Measurements from ENCODE around the gene MARCKSL1. TPM values are rescaled to one million over a fixed set of nuclear protein-coding genes. Genes with fewer than 3 reads are reported as not detected.
"Not testable (repeated sequence)": the region's sequence is repeated elsewhere in the genome, so short reads cannot be mapped to it uniquely, and the experiment has no call there.

Gene MARCKSL1
- total RNA-seq, 1 experiment from 2014 or later, result 91.5 TPM

- no peaks in the 10 kb centered on the region for H3K9me2 ChIP-seq (ENCODE audit: insufficient read depth)
- TF ChIP-seq EZH2 (IDR thresholded peaks at IDR 0.05; ENCODE audit: low read depth) (no peak), CTCF (conservative IDR thresholded peaks at IDR 0.05) (no peak)
- no peak for DNase-seq
- no peaks in the 10 kb centered on the region for H4K20me1 ChIP-seq (ENCODE audit: insufficient read depth)
- H3K4me1 ChIP-seq (replicated peaks; ENCODE audit: insufficient read depth), result peaks cover 27% of the 10 kb centered on the region
- no peaks in the 10 kb centered on the region for H3K27me3 ChIP-seq (ENCODE audit: insufficient read depth, low read depth)
- POLR2A ChIA-PET (ENCODE audit: unreplicated experiment), result no interaction called here
- H3K9me3 ChIP-seq (ENCODE audit: insufficient read depth, low read depth), result no peaks in the 10 kb centered on the region
- H3K79me2 ChIP-seq (ENCODE audit: low read depth), result no peaks in the 10 kb centered on the region
- no peak overlapping the region for H3K4me3 ChIP-seq
- H2AFZ ChIP-seq, result no peak overlapping the region
- CTCF ChIA-PET, result no interaction called here
- no peak overlapping the region for H3K27ac ChIP-seq
- intact Hi-C loops (cut with micrococcal nuclease; ENCODE audit: unreplicated experiment), result no loop called here
- no TSS peak for BruUV-seq (replicated peaks)
- H3K4me2 ChIP-seq, result no peak overlapping the region
- peaks cover 23% of the 10 kb centered on the region; the same call in 1 of the 2 replicates for H3F3A ChIP-seq (ENCODE audit: insufficient read depth, low read depth)
- no peaks in the 10 kb centered on the region for H3K36me3 ChIP-seq (ENCODE audit: low read depth)
Measured at GRCh38 chr1:32286763-32287162, 49.3 kb downstream of the MARCKSL1 start.

GRCh38 chr1:32285658-32286057 lies 50.4 kb downstream of the MARCKSL1 start:
- Histone ChIP-seq H3K27me3 (ENCODE audit: insufficient read depth, low read depth) (no peaks in the 10 kb centered on the region), H3K4me2 (no peak overlapping the region), H3K9me3 (ENCODE audit: insufficient read depth, low read depth) (no peaks in the 10 kb centered on the region), H2AFZ (no peak overlapping the region), H3K36me3 (ENCODE audit: low read depth) (no peaks in the 10 kb centered on the region), H3K4me3 (no peak overlapping the region), H3K79me2 (ENCODE audit: low read depth) (no peaks in the 10 kb centered on the region), H3K27ac (no peak overlapping the region), H3F3A (ENCODE audit: insufficient read depth, low read depth) (peaks cover 13% of the 10 kb centered on the region; the same call in 1 of the 2 replicates), H4K20me1 (ENCODE audit: insufficient read depth) (no peaks in the 10 kb centered on the region), H3K4me1 (replicated peaks; ENCODE audit: insufficient read depth) (peaks cover 23% of the 10 kb centered on the region), H3K9me2 (ENCODE audit: insufficient read depth) (no peaks in the 10 kb centered on the region)
- no peak for DNase-seq
- POLR2A ChIA-PET (ENCODE audit: unreplicated experiment), result no interaction called here
- TF ChIP-seq CTCF (conservative IDR thresholded peaks at IDR 0.05) (no peak), EZH2 (IDR thresholded peaks at IDR 0.05; ENCODE audit: low read depth) (no peak)
- CTCF ChIA-PET, result no interaction called here
- no TSS peak for BruUV-seq (replicated peaks)
- intact Hi-C loops (cut with micrococcal nuclease; ENCODE audit: unreplicated experiment), result no loop called here

GRCh38 chr1:32284777-32285176 lies 51.3 kb downstream of the MARCKSL1 start:
- H3K27me3 ChIP-seq (ENCODE audit: insufficient read depth, low read depth); BruUV-seq (replicated peaks); CTCF ChIA-PET; intact Hi-C loops (cut with micrococcal nuclease; ENCODE audit: unreplicated experiment); POLR2A ChIA-PET (ENCODE audit: unreplicated experiment); DNase-seq; H3K4me2 ChIP-seq; H2AFZ ChIP-seq; H4K20me1 ChIP-seq (ENCODE audit: insufficient read depth); H3K9me3 ChIP-seq (ENCODE audit: insufficient read depth, low read depth); H3K36me3 ChIP-seq (ENCODE audit: low read depth); H3K27ac ChIP-seq; H3K9me2 ChIP-seq (ENCODE audit: insufficient read depth); H3F3A ChIP-seq (ENCODE audit: insufficient read depth, low read depth); H3K4me3 ChIP-seq; H3K79me2 ChIP-seq (ENCODE audit: low read depth): not testable (repeated sequence)
- peaks cover 16% of the 10 kb centered on the region for H3K4me1 ChIP-seq (replicated peaks; ENCODE audit: insufficient read depth)

Other genes with a start within 250 kb of the MARCKSL1 start
- gene KPNA6, start 228.2 kb downstream of the MARCKSL1 start, total RNA-seq (2021), result 76.0 and 89.9 TPM in 2 replicates
- 32.0 and 45.8 TPM in 2 replicates for gene TXLNA, start 156.6 kb downstream of the MARCKSL1 start, total RNA-seq (2021)
- 4.4 and 4.7 TPM in 2 replicates for gene CCDC28B, start 135.6 kb downstream of the MARCKSL1 start, total RNA-seq (2021)
- gene IQCC, start 130.6 kb downstream of the MARCKSL1 start, total RNA-seq (2021), result 4.9 and 5.0 TPM in 2 replicates
- gene DCDC2B, start 127.1 kb downstream of the MARCKSL1 start, total RNA-seq (2021), result not detected in 2 replicates
- gene TMEM234, start 113.9 kb downstream of the MARCKSL1 start, total RNA-seq (2021), result 14.1 and 18.1 TPM in 2 replicates
- 199 and 229 TPM in 2 replicates for gene EIF3I, start 113.8 kb downstream of the MARCKSL1 start, total RNA-seq (2021)
- gene FAM167B, start 89.0 kb downstream of the MARCKSL1 start, total RNA-seq (2021), result 1.6 and 2.2 TPM in 2 replicates
- gene LCK, start 85.0 kb downstream of the MARCKSL1 start, total RNA-seq (2021), result 2.0 and 2.6 TPM in 2 replicates
- gene HDAC1, start 44.1 kb downstream of the MARCKSL1 start, total RNA-seq (2021), result 131 and 171 TPM in 2 replicates
- gene FAM229A, start 26.3 kb upstream of the MARCKSL1 start, total RNA-seq (2021), result 11.7 and 13.1 TPM in 2 replicates
- gene TSSK3, start 26.3 kb upstream of the MARCKSL1 start, total RNA-seq (2021), result 3.8 and 3.9 TPM in 2 replicates
- gene BSDC1, start 58.2 kb upstream of the MARCKSL1 start, total RNA-seq (2021), result 74.0 and 76.2 TPM in 2 replicates
- gene ZBTB8B, start 128.8 kb upstream of the MARCKSL1 start, total RNA-seq (2021), result 0.05 and 0.09 TPM in 2 replicates
- gene ZBTB8A, start 203.2 kb upstream of the MARCKSL1 start, total RNA-seq (2021), result 4.2 and 4.3 TPM in 2 replicates

Measured in PC-9 (cell line).